NCI-H1417 (cell line): Measurements from ENCODE around the gene TOPORS.

ENCODE experiments used
- DNase-seq, 3 experiments: peaks; one replicate each; lab custom pipeline; 2025; lab: John Stamatoyannopoulos, UW

The TOPORS gene

DNA sequence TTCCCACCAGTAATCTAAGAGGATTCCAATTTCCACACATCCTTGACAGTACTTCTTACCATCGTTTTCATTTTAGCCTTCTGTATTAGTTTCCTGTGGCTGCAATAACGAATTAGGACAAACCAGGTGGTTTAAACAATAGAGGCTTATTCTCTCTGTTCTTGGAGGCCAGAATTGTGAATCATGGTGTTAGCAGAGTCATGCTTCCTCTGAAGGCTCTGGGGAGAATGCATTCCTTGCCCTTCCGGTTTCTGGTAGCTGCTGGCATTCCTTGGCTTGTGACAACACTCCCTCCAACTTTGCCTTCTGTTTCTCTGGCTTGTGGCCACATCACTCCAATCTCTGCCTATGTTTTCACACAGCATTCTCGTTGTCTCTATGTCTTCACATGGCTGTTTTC lies 49.9 kb downstream of the TOPORS start:
- no peak for DNase-seq

DNA sequence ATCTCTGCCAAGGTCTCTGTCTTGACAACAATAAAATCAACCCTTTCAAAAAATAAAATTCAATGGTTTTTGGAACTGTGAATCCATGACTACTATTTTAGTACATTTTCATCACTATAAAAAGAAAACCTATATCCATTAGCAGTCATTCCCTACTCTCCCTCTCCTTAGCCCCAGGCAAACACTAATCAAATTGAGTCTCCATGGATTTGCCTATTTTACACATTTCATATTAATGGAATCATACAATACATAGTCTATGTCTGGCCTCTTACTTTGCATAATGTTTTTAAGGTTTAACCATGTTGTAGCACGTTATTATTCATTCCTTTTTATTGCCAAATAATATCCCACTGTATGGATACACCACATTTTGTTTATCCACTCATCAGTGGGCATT lies 50.5 kb downstream of the TOPORS start:
- DNase-seq = no peak

DNA sequence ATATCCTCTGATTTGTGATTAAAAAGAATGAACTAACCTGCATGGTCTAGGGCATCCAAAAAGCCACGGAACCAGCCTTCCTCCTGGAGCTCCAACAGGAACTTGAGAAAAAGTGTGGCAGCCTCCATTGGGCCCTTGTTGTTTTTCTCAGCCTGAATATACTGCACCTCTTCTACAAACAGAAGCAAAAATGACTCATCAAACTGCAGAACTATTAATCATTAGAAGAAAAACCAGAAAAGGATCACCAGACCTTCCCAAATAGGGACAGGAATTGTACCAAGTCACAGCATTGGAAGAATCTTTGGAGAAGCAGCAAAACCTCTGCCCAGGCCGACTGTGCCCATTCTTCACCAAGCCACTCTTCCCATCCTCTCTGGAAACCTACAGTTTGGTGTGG lies 51.6 kb downstream of the TOPORS start:
- no peak for DNase-seq

GRCh38 chr9:32497921-32498320 lies 54.5 kb downstream of the TOPORS start:
- DNase-seq = no peak

DNA sequence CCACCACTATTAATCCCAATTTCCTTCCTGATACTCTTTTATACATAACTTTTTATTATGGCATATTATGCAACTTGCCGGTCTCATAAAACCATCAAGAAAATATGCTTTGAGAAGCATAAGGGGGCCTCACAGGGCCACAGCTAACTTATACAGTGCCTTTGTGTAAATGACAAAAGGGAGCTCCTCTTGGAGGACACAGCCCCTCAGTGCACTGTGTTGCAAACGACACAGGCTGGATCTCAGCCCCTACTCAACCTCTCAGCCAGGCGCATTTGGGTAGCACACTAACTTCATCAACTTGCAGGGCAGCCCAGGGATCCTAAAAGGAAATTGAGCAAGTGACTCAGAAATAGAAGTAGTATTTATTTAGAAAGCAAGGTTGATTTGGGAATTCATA lies 61.8 kb downstream of the TOPORS start:
- no peak for DNase-seq
